Measurements from ENCODE around the gene USP31.

The USP31 gene

DNA sequence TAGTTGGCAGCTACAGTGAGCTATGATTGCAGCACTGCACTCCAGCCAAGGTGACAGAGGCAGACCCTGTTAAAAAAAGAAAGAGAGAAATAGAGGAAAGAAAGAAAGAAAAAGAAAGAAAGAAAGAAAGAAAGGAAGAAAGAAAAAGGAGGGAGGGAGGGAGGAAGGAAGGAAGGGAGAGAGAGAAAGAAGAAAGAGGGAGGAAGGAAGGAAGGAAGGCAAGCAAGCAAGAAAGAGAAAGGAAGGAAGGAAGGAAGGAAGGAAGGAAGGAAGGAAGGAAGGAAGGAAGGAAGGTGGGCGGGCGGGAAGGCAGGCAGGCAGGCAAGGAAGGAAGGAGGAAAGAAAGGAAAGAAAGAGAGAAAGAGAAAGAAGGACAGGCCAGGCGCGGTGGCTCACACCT lies 32.3 kb upstream of the USP31 start:
- Mint-ChIP-seq H3K36me3 (no peaks in the 10 kb centered on the region), H3K27ac (no peak overlapping the region), H3K4me1 (peaks cover 8% of the 10 kb centered on the region), H3K9me3 (no peaks in the 10 kb centered on the region), H3K27me3 (peaks cover 67% of the 10 kb centered on the region), H3K4me3 (no peak overlapping the region)
- CTCF ChIA-PET: interaction anchor here (0.7 to 5.8 kb wide), 5 partner anchors 68 to 280 kb away, joined by 3 to 89 read pairs (median 3); no protein-coding TSS in a partner anchor
- no peak for DNase-seq

DNA sequence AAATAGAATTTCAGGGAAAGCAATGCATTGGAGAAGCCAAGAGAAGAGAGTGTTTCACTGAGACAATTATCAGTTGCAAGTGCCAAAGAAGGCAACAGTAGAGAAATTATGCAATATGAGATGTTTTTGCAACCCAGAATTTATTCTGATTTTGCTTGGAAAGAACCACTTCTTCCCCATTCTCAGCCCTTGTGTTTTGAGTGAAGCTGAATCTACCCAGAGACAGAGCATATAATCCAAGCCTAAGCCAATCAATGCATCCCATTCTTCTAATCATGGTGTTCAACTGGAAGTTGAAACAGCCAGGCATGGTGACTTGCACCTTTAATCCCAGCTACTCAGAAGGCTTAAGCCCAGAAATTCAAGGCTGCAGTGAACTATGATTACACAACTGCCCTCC lies 26.4 kb upstream of the USP31 start:
- Mint-ChIP-seq H3K4me3 (no peak overlapping the region), H3K9me3 (no peaks in the 10 kb centered on the region), H3K27ac (no peak overlapping the region), H3K4me1 (no peaks in the 10 kb centered on the region), H3K27me3 (peaks cover 37% of the 10 kb centered on the region), H3K36me3 (no peaks in the 10 kb centered on the region)
- CTCF ChIA-PET: interaction anchor here (1.9 kb wide), 1 partner anchor 260 kb away, joined by 11 read pairs; no protein-coding TSS in a partner anchor
- DNase-seq: no peak

DNA sequence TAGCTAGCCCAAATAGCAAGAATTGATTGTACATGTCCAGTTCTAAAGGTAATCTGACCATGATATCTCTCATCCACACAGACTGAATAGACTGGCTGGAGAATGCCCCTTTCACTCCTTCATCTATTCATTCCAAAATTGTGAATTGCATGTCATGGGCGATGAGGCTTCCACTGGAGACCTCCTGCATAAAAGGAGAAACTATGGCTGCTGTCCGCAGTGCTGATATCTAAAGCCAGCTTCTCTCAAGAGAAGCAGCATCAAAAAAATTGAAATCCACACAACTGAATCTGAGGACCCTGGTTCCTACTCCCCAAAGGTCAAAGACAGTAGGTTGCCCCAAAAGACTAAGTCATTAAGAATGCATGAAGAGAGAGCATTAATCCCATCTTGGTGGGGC lies 25.4 kb upstream of the USP31 start:
- CTCF ChIA-PET: interaction anchor here (1.5 kb wide), 1 partner anchor 260 kb away, joined by 3 read pairs; no protein-coding TSS in a partner anchor

DNA sequence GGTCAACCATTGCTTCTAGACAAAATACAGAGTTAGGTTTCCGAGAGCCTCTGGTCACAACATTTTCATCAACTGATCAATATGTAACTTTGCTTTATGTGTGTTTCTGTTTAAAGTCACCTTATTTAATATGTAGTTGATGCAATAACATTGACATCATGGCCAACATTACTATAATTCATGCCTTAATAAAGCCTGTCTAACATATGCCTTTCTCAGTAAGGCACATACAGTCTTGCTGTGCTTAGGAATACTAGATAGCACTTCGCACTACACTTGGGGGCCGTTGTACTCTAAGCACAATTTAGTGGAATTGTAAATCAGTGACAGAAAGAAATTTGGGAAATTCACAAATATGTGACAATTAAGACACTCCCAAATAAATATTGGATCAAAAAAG lies 23.7 kb upstream of the USP31 start:
- Mint-ChIP-seq H3K27ac (no peak overlapping the region), H3K4me3 (no peak overlapping the region)
- CTCF ChIA-PET: no interaction called here

More for the DNA sequence above, 25.4 kb upstream of the USP31 start:
- no peaks in the 10 kb centered on the region for H3K9me3 Mint-ChIP-seq
- H3K36me3 Mint-ChIP-seq: no peaks in the 10 kb centered on the region
- peak; percentile 36 for DNase-seq
- H3K27ac Mint-ChIP-seq: no peak overlapping the region
- H3K4me1 Mint-ChIP-seq: no peaks in the 10 kb centered on the region
- H3K4me3 Mint-ChIP-seq: no peak overlapping the region
- H3K27me3 Mint-ChIP-seq: peaks cover 34% of the 10 kb centered on the region

DNA sequence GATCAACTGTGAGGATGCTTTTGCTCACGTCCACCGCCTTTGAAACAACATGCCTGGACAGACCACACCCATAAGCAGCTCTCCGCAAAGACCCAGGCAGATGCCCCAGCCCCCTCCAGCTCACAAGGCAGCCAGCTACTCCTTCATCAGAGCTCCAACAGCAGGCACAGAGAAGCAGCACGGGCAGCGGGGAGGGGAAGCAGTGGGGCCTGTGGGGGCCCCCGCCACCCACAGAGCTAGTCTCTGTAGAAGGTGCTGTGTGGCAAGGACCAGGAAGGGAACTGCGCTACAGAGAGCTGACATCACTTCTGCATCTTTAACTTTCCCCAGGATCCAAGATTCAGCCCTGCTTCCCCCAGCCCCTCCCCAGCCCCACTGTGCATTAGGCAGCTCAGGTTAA lies 23.3 kb upstream of the USP31 start:
- no peak for DNase-seq
- Mint-ChIP-seq H3K27ac (no peak overlapping the region), H3K4me3 (no peak overlapping the region), H3K27me3 (peaks cover 27% of the 10 kb centered on the region), H3K9me3 (no peaks in the 10 kb centered on the region), H3K36me3 (no peaks in the 10 kb centered on the region), H3K4me1 (no peaks in the 10 kb centered on the region)
- CTCF ChIA-PET: no interaction called here

More for the DNA sequence above, 23.7 kb upstream of the USP31 start:
- no peaks in the 10 kb centered on the region for H3K4me1 Mint-ChIP-seq
- no peaks in the 10 kb centered on the region for H3K36me3 Mint-ChIP-seq
- no peak for DNase-seq
- H3K27me3 Mint-ChIP-seq: peaks cover 29% of the 10 kb centered on the region
- no peaks in the 10 kb centered on the region for H3K9me3 Mint-ChIP-seq

DNA sequence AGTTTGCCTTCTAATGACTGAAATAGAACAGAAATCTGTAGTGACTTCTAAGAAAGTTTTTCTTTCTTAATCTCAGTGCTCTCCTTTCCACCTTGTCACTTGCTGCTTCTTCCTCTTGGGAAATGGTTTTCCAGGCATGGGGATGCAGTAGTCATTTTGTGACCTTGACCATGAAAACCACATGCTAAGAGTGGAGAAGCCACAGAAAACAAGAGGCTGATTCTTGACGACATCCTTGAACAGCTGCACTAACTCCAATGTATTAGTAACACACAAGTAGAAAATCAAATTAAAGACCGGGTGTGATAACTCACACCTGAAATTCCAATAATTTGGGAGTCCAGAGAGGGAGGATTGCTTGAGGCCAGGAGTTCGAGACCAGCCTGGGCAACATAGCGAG lies 15.5 kb upstream of the USP31 start:
- DNase-seq: no peak
- CTCF ChIA-PET: interaction anchor here (1.3 kb wide), 1 partner anchor 271 kb away, joined by 4 read pairs; no protein-coding TSS in a partner anchor
- Mint-ChIP-seq H3K4me1 (no peaks in the 10 kb centered on the region), H3K27me3 (peaks cover 33% of the 10 kb centered on the region), H3K27ac (no peak overlapping the region), H3K4me3 (no peak overlapping the region), H3K9me3 (no peaks in the 10 kb centered on the region), H3K36me3 (no peaks in the 10 kb centered on the region)

DNA sequence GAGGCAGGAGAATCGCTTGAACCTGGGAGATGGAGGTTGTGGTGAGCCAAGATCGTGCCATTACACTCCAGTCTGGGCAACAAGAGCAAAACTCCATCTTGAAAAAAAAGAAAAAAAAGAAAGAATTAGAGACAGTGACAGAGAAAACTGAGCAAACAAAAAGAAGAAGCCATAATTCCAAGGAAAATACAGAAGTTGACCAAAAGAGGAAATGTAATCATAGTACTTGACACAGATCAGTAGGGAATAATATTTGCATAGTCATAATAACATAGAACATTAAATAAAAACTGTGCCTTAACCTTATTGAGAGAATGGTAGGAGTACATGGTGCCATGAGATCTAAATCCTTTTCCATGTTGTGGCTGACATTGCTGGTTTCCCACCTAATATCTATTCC lies 14.7 kb upstream of the USP31 start:
- H3K4me1 Mint-ChIP-seq: no peaks in the 10 kb centered on the region
- H3K27ac Mint-ChIP-seq: no peak overlapping the region
- CTCF ChIA-PET: no interaction called here
- H3K9me3 Mint-ChIP-seq: no peaks in the 10 kb centered on the region
- no peaks in the 10 kb centered on the region for H3K36me3 Mint-ChIP-seq
- H3K27me3 Mint-ChIP-seq: peaks cover 31% of the 10 kb centered on the region
- H3K4me3 Mint-ChIP-seq: no peak overlapping the region
- DNase-seq: no peak

DNA sequence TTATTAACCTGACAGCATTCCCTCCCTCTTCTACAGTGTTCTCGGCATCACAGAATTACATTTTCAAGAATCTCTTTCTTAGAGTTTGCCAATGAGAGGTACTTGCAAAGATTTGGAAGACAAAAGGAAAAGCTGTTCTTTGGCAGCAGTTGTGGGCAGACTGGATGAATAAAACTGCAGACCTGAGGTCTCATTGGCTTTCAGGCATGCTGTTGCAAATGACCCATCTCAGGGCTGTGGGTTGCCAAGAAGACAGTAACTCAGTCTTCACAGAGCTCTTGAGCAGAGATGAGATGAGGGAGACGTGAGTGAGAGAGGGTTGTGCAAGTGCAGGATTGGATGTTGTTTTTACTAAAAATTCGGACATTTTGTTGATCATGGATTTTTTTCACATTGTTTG lies 11.3 kb upstream of the USP31 start:
- H3K36me3 Mint-ChIP-seq: no peaks in the 10 kb centered on the region
- no peak for DNase-seq
- no peak overlapping the region for H3K27ac Mint-ChIP-seq
- no peaks in the 10 kb centered on the region for H3K9me3 Mint-ChIP-seq
- no peak overlapping the region for H3K4me3 Mint-ChIP-seq
- H3K27me3 Mint-ChIP-seq: peaks cover 24% of the 10 kb centered on the region
- peaks cover 9% of the 10 kb centered on the region for H3K4me1 Mint-ChIP-seq
- CTCF ChIA-PET: no interaction called here

DNA sequence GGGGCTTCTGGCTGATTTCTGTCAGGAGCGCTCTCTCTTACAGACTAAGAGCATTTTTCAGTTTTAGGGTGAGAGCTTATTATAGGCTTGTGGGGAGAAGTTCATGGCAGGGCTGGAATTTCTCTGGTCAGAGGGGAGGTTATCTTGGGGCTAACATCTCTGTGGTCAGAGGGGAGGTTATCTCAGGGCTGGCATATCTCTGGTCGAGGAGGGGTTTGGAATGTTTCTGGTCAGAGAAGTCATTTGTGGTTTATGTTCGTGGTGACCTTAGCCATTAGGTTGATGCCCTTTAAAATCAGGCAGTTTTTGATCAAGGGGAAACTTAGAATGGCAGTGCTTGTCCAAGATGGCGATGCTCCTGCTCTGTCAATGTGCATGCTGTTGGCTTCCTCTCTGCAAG lies 10.8 kb upstream of the USP31 start:
- Mint-ChIP-seq H3K36me3 (no peaks in the 10 kb centered on the region), H3K9me3 (no peaks in the 10 kb centered on the region), H3K27ac (no peak overlapping the region), H3K27me3 (peaks cover 28% of the 10 kb centered on the region), H3K4me1 (peaks cover 9% of the 10 kb centered on the region), H3K4me3 (no peak overlapping the region)
- DNase-seq: no peak
- CTCF ChIA-PET: no interaction called here

DNA sequence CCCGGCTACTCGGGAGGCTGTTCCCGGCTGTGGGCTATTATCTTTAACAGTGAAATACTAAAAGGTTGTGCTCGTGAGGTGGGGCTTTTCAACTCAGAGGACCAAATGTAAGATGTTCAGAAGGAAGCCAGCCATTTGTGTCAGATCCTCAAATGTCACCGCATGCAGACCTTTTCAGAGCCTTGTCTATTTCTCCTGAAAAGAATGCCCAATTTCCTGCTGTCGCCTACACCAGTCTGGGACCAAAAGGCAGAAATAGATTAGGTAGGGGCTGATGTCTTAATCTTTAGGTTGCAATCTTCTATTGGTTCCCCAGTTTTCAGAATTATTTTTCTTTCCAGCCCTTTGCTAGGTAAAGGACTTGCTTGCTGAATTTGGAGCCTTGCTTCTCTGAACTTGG lies 8.9 kb upstream of the USP31 start:
- Mint-ChIP-seq H3K36me3 (no peaks in the 10 kb centered on the region), H3K4me1 (peaks cover 9% of the 10 kb centered on the region), H3K27ac (no peak overlapping the region), H3K4me3 (no peak overlapping the region), H3K9me3 (no peaks in the 10 kb centered on the region), H3K27me3 (peaks cover 24% of the 10 kb centered on the region)
- CTCF ChIA-PET: interaction anchor here (1.0 kb wide), 1 partner anchor 10 kb away, joined by 4 read pairs; no protein-coding TSS in a partner anchor
- DNase-seq: no peak

DNA sequence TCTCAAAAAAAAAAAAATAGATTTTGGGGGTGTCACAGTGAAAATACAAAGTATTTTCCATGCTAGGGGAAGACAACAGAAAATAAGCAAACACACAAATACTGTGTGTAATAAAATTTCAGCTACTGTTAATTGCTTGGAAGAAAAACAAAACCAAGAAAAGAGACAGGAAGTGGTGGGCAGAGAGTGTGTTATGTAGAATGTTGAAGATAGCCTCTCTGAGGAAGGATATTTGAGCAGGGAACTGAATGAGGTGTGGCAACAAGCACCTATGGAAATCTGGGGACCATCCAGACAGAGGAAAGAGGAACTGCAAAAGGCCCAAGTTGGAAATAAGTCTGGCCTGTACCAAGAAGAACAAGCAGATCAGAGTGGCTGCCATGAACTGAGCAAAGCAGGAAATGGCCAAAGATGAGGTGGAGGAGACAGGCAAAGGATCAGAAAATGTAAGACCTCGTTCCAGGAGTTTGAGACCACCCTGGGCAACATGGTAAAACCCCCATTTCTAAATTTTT lies 7.8 kb upstream of the USP31 start:
- no peaks in the 10 kb centered on the region for H3K36me3 Mint-ChIP-seq
- H3K4me1 Mint-ChIP-seq: peaks cover 9% of the 10 kb centered on the region
- peaks cover 25% of the 10 kb centered on the region for H3K27me3 Mint-ChIP-seq
- CTCF ChIA-PET: interaction anchor here (1.1 kb wide), 1 partner anchor 26 kb away, joined by 3 read pairs; the partner anchor contains the start of gene SCNN1G
- H3K9me3 Mint-ChIP-seq: no peaks in the 10 kb centered on the region
- no peak overlapping the region for H3K4me3 Mint-ChIP-seq
- DNase-seq: no peak
- no peak overlapping the region for H3K27ac Mint-ChIP-seq

DNA sequence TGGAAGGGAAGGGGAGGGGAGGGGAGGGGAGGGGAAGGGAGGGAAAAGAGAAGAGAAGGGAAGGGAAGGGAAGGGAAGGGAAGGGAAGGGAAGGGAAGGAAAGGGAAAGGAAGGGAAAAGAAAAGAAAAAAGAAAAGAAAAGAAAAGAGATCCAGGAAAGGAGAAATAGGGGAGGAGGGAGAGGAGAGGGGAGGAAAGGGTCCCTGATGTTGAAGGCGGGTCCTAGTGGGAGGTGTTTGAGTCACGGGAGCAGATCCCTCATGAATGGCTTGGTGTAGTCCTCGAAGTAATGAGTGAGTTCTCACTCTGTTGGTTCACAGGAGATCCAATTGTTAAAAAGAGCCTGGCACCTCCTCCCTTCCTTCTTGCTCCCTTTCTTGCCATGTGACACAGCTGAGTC lies 6.9 kb upstream of the USP31 start:
- H3K36me3 Mint-ChIP-seq: no peaks in the 10 kb centered on the region
- H3K27me3 Mint-ChIP-seq: peaks cover 20% of the 10 kb centered on the region
- H3K4me1 Mint-ChIP-seq: peaks cover 9% of the 10 kb centered on the region
- no peaks in the 10 kb centered on the region for H3K9me3 Mint-ChIP-seq
- CTCF ChIA-PET: interaction anchor here (1.1 kb wide), 1 partner anchor 27 kb away, joined by 3 read pairs; the partner anchor contains the start of gene SCNN1G
- no peak for DNase-seq
- H3K4me3 Mint-ChIP-seq: no peak overlapping the region
- H3K27ac Mint-ChIP-seq: no peak overlapping the region

DNA sequence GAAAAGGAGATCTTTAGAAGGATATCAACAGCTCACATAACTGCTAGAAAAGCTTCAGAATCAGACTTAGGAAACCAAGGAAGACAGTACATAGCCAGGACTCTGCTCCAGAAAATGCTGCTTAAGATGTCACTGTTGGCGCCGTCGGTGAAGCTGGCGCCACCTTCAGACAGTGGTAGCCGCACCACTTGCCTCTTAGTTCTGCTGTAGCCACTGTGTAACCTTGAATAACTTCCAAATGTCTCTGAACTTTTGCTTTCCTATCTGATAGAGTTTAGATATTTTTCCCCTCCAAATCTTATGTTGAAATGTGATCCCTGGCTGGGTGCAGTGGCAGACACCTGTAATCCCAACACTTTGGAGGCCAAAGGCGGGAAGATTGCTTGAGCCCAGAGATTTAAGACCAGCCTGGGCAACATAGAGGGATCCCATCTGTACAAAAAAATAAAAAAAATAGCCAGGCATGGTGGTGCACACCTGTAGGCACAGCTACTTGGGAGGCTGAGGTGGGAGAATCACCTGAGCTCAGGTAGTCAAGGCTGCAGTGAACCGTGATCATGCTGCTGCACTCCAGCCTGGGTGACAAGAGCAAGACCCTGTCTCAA lies 6.3 kb upstream of the USP31 start:
- peaks cover 17% of the 10 kb centered on the region for H3K27me3 Mint-ChIP-seq
- no peaks in the 10 kb centered on the region for H3K36me3 Mint-ChIP-seq
- no peak overlapping the region for H3K27ac Mint-ChIP-seq

DNA sequence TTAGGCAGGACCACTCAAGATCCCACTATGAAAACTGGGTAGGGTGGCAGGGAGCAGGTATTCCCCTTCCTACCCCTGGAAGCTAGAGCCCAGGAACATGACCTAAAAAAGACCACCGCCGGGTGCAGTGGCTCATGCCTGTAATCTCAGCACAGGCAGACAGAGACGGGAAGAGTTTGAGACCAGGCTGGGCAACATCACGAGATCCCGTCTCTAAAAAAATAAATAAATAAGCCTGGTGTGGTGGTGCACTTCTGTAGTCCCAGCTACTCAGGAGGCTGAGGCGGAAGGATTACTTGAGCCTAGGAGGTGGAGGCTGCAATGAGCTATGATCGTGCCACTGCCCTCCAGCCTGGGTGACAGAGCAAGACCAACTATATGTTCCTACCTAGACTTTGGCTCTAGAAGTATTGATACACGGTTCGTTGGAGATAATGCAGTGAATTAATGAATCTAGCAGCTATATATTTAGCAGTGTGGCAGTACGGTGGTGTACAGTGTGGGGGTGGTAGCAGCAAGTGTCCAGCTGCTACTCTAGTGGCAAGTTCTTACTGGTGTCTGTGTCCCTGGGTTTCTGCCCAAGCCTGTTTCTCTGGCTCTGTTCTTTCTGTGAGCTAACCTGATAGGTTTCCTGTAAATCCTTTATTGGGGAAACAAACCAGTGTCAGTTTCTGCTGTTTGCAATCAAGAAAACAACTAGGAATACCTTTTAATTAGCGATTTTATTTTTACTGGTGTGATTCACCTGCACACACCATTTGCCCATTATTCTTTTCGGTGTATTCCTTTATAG lies 3.3 kb upstream of the USP31 start:
- CTCF ChIA-PET: interaction anchor here (1.0 kb wide), 2 partner anchors 13 to 282 kb away, joined by 3 read pairs; no protein-coding TSS in a partner anchor
- H3K27me3 Mint-ChIP-seq: peaks cover 15% of the 10 kb centered on the region
- no peak for DNase-seq
- peaks cover 24% of the 10 kb centered on the region for H3K4me1 Mint-ChIP-seq
- H3K9me3 Mint-ChIP-seq: no peaks in the 10 kb centered on the region
- no peak overlapping the region for H3K27ac Mint-ChIP-seq
- no peak overlapping the region for H3K4me3 Mint-ChIP-seq
- no peaks in the 10 kb centered on the region for H3K36me3 Mint-ChIP-seq

More for the DNA sequence above, 6.3 kb upstream of the USP31 start:
- Mint-ChIP-seq H3K9me3 (no peaks in the 10 kb centered on the region), H3K4me1 (peaks cover 9% of the 10 kb centered on the region), H3K4me3 (no peak overlapping the region)
- DNase-seq: no peak
- CTCF ChIA-PET: no interaction called here
